IPS-20b (cell line): ENCODE data around the gene TNIK.
"Not testable (repeated sequence)": the region's sequence is repeated elsewhere in the genome, so short reads cannot be mapped to it uniquely, and the experiment has no call there.

Experiments
- H3K27ac ChIP-seq: one replicate; pipeline ENCODE4 v1.5.1; 2013; ENCODE audit warnings: low read length
- H3K27me3 ChIP-seq: 2 replicates; pipeline ENCODE4 v1.6.1; 2013; ENCODE audit warnings: mild to moderate bottlenecking, low read length, inconsistent platforms; ENCODE audit not compliant: insufficient read depth
- H3K36me3 ChIP-seq: 2 replicates; pipeline ENCODE4 v1.6.1; 2013; ENCODE audit warnings: low read depth, mild to moderate bottlenecking, inconsistent platforms, low read length, moderate library complexity; ENCODE audit not compliant: insufficient read depth
- H3K4me1 ChIP-seq: 2 replicates; pipeline ENCODE4 v1.6.1; 2013; ENCODE audit warnings: mild to moderate bottlenecking, control low read depth, inconsistent platforms, low read length, moderate library complexity; ENCODE audit not compliant: insufficient read depth
- H3K4me3 ChIP-seq: 2 replicates; pipeline ENCODE4 v1.5.1; 2013; ENCODE audit warnings: mild to moderate bottlenecking, low read length, inconsistent platforms
- H3K9ac ChIP-seq: 2 replicates; pipeline ENCODE4 v1.6.1; 2013; ENCODE audit warnings: low read depth, mild to moderate bottlenecking, inconsistent platforms, low read length, moderate library complexity
- H3K9me3 ChIP-seq: 2 replicates; pipeline ENCODE4 v1.6.1; 2013; ENCODE audit warnings: mild to moderate bottlenecking, low read depth, low read length, inconsistent platforms; ENCODE audit not compliant: insufficient read depth

Gene TNIK

GRCh38 chr3:171382347-171382746, 77.9 kb downstream of the TNIK start:
- peaks cover 46% of the 10 kb centered on the region for H3K4me1 ChIP-seq
- H3K27ac ChIP-seq, H3K9me3 ChIP-seq, H3K4me3 ChIP-seq, H3K27me3 ChIP-seq, H3K9ac ChIP-seq, H3K36me3 ChIP-seq: not testable (repeated sequence)

GRCh38 chr3:171380711-171381425, 79.3 kb downstream of the TNIK start:
- Histone ChIP-seq H3K4me1 (peaks cover 48% of the 10 kb centered on the region), H3K9ac (no peak overlapping the region), H3K9me3 (no peaks in the 10 kb centered on the region), H3K27ac (no peak overlapping the region), H3K27me3 (no peaks in the 10 kb centered on the region), H3K4me3 (no peak overlapping the region), H3K36me3 (no peaks in the 10 kb centered on the region)

- no peaks in the 10 kb centered on the region for H3K36me3 ChIP-seq
- H3K27me3 ChIP-seq = no peaks in the 10 kb centered on the region
- no peak overlapping the region for H3K27ac ChIP-seq
- H3K4me3 ChIP-seq = no peak overlapping the region
- no peaks in the 10 kb centered on the region for H3K9me3 ChIP-seq
- H3K9ac ChIP-seq = no peak overlapping the region
- peaks cover 40% of the 10 kb centered on the region for H3K4me1 ChIP-seq
Observed at GRCh38 chr3:171379961-171380483, 80.2 kb downstream of the TNIK start.

- Histone ChIP-seq H3K4me3 (no peak overlapping the region), H3K9me3 (no peaks in the 10 kb centered on the region), H3K27me3 (no peaks in the 10 kb centered on the region), H3K27ac (no peak overlapping the region), H3K4me1 (peaks cover 32% of the 10 kb centered on the region), H3K9ac (no peak overlapping the region), H3K36me3 (no peaks in the 10 kb centered on the region)
Observed at GRCh38 chr3:171379281-171379680, 80.9 kb downstream of the TNIK start.

- H3K4me1 ChIP-seq = peaks cover 26% of the 10 kb centered on the region
- no peaks in the 10 kb centered on the region for H3K9me3 ChIP-seq
- no peaks in the 10 kb centered on the region for H3K36me3 ChIP-seq
- no peak overlapping the region for H3K9ac ChIP-seq
- no peak overlapping the region for H3K4me3 ChIP-seq
- no peaks in the 10 kb centered on the region for H3K27me3 ChIP-seq
- H3K27ac ChIP-seq = no peak overlapping the region
Observed at GRCh38 chr3:171378586-171378985, 81.6 kb downstream of the TNIK start.

GRCh38 chr3:171377859-171378258, 82.3 kb downstream of the TNIK start:
- Histone ChIP-seq H3K27me3 (no peaks in the 10 kb centered on the region), H3K36me3 (no peaks in the 10 kb centered on the region), H3K4me1 (peaks cover 19% of the 10 kb centered on the region; the same call in 1 of the 2 replicates), H3K27ac (no peak overlapping the region), H3K9me3 (no peaks in the 10 kb centered on the region), H3K4me3 (no peak overlapping the region), H3K9ac (no peak overlapping the region)

- no peak overlapping the region for H3K9ac ChIP-seq
- H3K4me1 ChIP-seq = peaks cover 15% of the 10 kb centered on the region; the same call in 1 of the 2 replicates
- H3K4me3 ChIP-seq = no peak overlapping the region
- no peaks in the 10 kb centered on the region for H3K27me3 ChIP-seq
- H3K27ac ChIP-seq = no peak overlapping the region
- no peaks in the 10 kb centered on the region for H3K9me3 ChIP-seq
- H3K36me3 ChIP-seq = no peaks in the 10 kb centered on the region
Observed at GRCh38 chr3:171376596-171376947, 83.6 kb downstream of the TNIK start.

- Histone ChIP-seq H3K4me1 (peaks cover 8% of the 10 kb centered on the region; the same call in 1 of the 2 replicates), H3K4me3 (no peak overlapping the region), H3K9ac (no peak overlapping the region), H3K36me3 (no peaks in the 10 kb centered on the region), H3K27ac (no peak overlapping the region), H3K9me3 (no peaks in the 10 kb centered on the region), H3K27me3 (no peaks in the 10 kb centered on the region)
Observed at GRCh38 chr3:171375666-171376595, 84.3 kb downstream of the TNIK start.

- H3K4me3 ChIP-seq = no peak overlapping the region
- H3K36me3 ChIP-seq = no peaks in the 10 kb centered on the region
- peaks cover 3% of the 10 kb centered on the region; the same call in 1 of the 2 replicates for H3K4me1 ChIP-seq
- no peak overlapping the region for H3K27ac ChIP-seq
- H3K9ac ChIP-seq = no peak overlapping the region
- H3K9me3 ChIP-seq = no peaks in the 10 kb centered on the region
- H3K27me3 ChIP-seq = no peaks in the 10 kb centered on the region
Observed at GRCh38 chr3:171374661-171375285, 85.4 kb downstream of the TNIK start.

GRCh38 chr3:171374260-171374659, 85.9 kb downstream of the TNIK start:
- no peak overlapping the region for H3K27ac ChIP-seq
- H3K4me1 ChIP-seq = peaks cover 3% of the 10 kb centered on the region; the same call in 1 of the 2 replicates
- H3K36me3 ChIP-seq = no peaks in the 10 kb centered on the region
- H3K4me3 ChIP-seq = no peak overlapping the region
- H3K27me3 ChIP-seq = no peaks in the 10 kb centered on the region
- no peak overlapping the region for H3K9ac ChIP-seq
- H3K9me3 ChIP-seq = no peaks in the 10 kb centered on the region

GRCh38 chr3:171373711-171374110, 86.5 kb downstream of the TNIK start:
- no peaks in the 10 kb centered on the region for H3K27me3 ChIP-seq
- no peak overlapping the region for H3K27ac ChIP-seq
- H3K36me3 ChIP-seq = no peaks in the 10 kb centered on the region
- no peak overlapping the region for H3K9ac ChIP-seq
- no peaks in the 10 kb centered on the region for H3K9me3 ChIP-seq
- peaks cover 3% of the 10 kb centered on the region; the same call in 1 of the 2 replicates for H3K4me1 ChIP-seq
- H3K4me3 ChIP-seq = no peak overlapping the region
